Nephron (organoid): ENCODE data around the gene SIX3.
A peak's percentile ranks its signal among the peaks of the same experiment; 100 is the strongest.

Source experiments
- H3K27ac Mint-ChIP-seq, 3 experiments: 2 replicates each; pipeline ENCODE4 v1.8.0; 2020; ENCODE audit warnings: mixed read lengths in 3 of 3, mild to moderate bottlenecking in 2 of 3, moderate library complexity in 1 of 3
- H3K27me3 Mint-ChIP-seq: 2 replicates; pipeline ENCODE4 v1.8.0; 2021; ENCODE audit warnings: low read depth, mild to moderate bottlenecking, moderate library complexity, mixed read lengths
- H3K36me3 Mint-ChIP-seq: 2 replicates; pipeline ENCODE4 v1.8.0; 2020; ENCODE audit warnings: low read depth, mixed read lengths
- H3K4me1 Mint-ChIP-seq: 2 replicates; pipeline ENCODE4 v1.8.0; 2020; ENCODE audit warnings: mixed read lengths
- H3K4me3 Mint-ChIP-seq, 3 experiments: 2 replicates each; pipeline ENCODE4 v1.8.0; 2020; ENCODE audit warnings: mild to moderate bottlenecking in 3 of 3, mixed read lengths in 3 of 3, moderate library complexity in 2 of 3
- H3K9me3 Mint-ChIP-seq: 2 replicates; pipeline ENCODE4 v1.8.0; 2020; ENCODE audit warnings: mixed read lengths
- TF ChIP-seq, protein P1 (sequence below), 3 experiments: fragments of 200-600 bp; sonication (generic); IDR thresholded peaks; one replicate each; pipeline ENCODE4 v1.5.0; 2021; ENCODE audit warnings: antibody characterized with exemption in 3 of 3; ENCODE audit not compliant: unreplicated experiment in 3 of 3

SIX3 gene

DNA sequence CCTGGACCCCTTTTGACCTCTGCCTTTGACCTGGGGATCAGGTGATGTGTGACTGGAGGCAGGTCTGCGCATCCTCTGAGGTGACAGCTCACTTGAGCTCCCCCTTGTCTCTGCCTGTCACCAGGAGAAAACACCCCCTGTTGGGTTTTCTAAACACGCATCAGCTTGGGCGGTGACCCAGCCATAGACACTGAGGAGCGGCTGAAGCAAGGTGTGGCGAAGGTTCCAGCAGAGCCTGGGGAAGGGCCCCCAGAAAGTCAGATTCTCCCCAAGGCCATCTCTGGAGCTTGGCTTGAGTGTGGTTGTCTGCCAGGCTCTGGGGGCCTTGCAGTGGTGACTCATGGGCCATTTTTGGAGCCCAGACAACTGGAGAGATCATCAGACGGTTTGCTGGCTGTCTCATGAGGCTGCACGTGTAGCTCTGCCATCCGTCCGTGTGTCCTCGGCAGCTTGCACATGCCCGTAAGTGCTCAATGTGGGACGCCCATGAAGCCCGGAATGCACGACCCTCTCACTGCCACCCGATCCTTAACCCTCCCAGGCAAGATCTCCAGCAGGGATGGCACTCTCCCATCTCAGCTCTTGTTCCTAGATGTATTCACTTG lies 29.4 kb downstream of the SIX3 start:
- TF ChIP-seq, protein P1, sequence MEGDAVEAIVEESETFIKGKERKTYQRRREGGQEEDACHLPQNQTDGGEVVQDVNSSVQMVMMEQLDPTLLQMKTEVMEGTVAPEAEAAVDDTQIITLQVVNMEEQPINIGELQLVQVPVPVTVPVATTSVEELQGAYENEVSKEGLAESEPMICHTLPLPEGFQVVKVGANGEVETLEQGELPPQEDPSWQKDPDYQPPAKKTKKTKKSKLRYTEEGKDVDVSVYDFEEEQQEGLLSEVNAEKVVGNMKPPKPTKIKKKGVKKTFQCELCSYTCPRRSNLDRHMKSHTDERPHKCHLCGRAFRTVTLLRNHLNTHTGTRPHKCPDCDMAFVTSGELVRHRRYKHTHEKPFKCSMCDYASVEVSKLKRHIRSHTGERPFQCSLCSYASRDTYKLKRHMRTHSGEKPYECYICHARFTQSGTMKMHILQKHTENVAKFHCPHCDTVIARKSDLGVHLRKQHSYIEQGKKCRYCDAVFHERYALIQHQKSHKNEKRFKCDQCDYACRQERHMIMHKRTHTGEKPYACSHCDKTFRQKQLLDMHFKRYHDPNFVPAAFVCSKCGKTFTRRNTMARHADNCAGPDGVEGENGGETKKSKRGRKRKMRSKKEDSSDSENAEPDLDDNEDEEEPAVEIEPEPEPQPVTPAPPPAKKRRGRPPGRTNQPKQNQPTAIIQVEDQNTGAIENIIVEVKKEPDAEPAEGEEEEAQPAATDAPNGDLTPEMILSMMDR (IDR thresholded peaks at IDR 0.05; ENCODE audit: unreplicated experiment in 3 of 3) = no peak
- Mint-ChIP-seq H3K9me3 (no peaks in the 10 kb centered on the region), H3K4me1 (no peaks in the 10 kb centered on the region), H3K36me3 (no peaks in the 10 kb centered on the region), H3K4me3 (no peak overlapping the region), H3K27ac (no peak overlapping the region), H3K27me3 (peaks cover 39% of the 10 kb centered on the region)

DNA sequence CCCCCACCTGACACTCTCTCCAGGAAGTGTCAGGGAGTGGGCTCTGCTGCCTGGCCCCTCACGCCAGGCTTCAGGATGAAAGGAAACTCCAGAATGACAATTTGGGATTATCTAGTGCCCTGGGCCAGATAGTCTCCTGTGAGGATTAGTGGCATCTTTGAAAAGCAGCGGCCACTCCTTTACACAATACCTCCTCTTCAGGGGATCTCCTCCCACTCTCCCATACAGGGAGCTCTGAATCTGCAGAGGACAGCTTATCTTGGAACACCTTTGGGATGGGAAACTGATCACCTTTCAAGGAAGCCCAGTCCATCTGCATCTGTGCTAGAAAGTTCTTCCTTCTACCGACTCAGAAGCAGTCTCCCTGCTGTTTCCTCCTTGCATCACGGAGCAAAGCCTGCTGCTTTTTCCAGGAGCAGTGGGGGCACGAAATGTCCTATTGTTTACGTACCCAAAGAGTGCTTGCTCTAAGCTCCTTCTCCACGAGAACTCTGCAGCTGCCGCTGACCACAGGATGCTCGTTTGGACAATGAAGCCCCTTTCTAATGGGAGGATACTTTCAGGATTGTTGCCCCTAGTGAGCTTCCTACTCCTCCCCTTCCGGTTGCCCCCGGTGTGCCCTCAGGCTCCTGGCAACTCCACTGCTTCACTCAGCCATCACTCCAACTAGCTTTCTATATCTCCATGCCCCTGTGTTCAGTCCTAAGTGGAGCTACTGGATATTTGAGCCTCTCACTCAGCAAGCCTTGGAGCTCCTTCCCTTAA lies 31.5 kb downstream of the SIX3 start:
- Mint-ChIP-seq H3K4me1 (no peaks in the 10 kb centered on the region), H3K27me3 (peaks cover 41% of the 10 kb centered on the region), H3K36me3 (no peaks in the 10 kb centered on the region), H3K27ac (no peak overlapping the region), H3K4me3 (peak overlapping the region in 1 of 3 experiments; percentile 29), H3K9me3 (no peaks in the 10 kb centered on the region)
- TF ChIP-seq, protein P1 (IDR thresholded peaks at IDR 0.05; ENCODE audit: unreplicated experiment in 3 of 3) = no peak

DNA sequence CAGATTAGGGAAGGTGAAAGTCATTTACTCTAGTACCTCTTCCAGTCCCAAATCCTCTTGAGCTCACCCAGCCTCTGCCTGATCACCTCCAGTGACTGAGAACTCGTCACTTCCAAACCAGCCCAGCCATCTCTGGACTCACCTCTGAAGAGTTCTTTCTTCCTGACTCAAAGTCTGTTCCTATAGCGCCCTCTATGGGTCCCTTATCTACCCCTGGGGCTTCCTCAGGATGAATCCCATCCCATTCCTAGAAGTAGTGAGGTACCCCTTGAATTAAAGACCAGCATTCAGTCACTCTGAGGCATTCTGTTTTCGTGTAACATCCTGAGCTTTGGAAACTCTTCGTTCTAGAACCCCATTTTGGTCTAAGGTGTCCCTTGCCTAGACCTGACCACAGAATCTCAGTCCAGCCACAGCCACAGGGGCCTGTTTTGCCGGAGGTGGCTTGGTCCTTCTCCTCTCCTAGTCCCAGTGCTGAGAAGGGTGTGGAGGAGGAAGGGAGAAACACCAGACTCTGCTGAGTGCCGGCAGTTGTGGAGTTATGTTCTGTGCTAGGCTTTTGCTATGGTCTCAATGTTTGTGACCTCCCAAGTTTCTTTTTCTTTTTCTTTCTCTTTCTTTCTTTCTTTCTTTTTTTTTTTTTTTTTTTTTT lies 32.7 kb downstream of the SIX3 start:
- H3K9me3 Mint-ChIP-seq = no peaks in the 10 kb centered on the region

DNA sequence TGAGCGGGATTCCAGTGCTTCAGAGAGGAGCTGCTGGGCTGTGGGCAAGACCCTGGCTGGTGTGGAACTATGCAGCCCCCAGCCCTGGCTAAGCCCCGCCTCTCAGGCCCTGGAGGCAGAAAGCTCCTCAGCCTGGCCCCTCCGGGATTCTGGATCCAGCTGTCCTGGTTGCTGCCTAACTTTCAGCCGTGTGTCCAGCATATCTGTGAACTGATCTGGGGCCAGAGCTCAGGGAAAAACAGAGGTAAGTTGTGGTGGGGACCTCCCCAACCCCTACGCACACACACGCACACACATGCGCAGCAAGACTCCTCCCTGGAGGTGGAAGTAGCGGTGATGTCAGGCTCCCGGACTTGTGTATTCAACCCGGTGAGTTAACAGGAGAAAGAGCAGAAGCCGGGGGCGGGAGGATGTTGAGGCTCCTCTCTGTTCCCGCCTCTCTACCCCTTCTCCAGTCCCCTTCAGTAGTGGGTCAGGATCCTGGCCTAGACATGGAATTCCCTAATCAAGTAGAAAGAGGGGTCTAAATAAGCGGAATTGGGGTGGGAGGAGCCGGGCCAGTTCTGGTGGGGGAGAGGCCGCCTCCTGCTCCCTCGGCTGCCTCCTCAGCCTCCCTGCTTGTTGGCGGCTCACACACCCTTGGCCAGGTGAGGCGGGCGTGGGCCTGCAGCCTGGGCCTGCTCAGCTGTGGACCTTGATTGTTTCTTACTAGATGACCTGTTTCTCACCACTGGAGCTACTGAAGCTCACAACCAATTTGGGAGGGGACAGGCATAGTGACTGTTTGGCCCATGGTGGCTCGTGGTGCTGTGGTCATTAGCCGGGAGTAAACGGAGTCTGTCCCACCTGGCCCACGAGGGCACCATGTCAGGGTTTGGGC lies 34.3 kb downstream of the SIX3 start:
- Mint-ChIP-seq H3K36me3 (no peaks in the 10 kb centered on the region), H3K27ac (no peak overlapping the region), H3K27me3 (peaks cover 37% of the 10 kb centered on the region), H3K4me3 (no peak overlapping the region), H3K4me1 (no peaks in the 10 kb centered on the region), H3K9me3 (no peaks in the 10 kb centered on the region)
- TF ChIP-seq, protein P1 (IDR thresholded peaks at IDR 0.05; ENCODE audit: unreplicated experiment in 3 of 3) = no peak

More for the DNA sequence above, 32.7 kb downstream of the SIX3 start:
- TF ChIP-seq, protein P1 (IDR thresholded peaks at IDR 0.05; ENCODE audit: unreplicated experiment in 3 of 3) = no peak
- no peaks in the 10 kb centered on the region for H3K4me1 Mint-ChIP-seq
- no peaks in the 10 kb centered on the region for H3K36me3 Mint-ChIP-seq
- H3K27me3 Mint-ChIP-seq = peaks cover 44% of the 10 kb centered on the region
- H3K27ac Mint-ChIP-seq = no peak overlapping the region
- H3K4me3 Mint-ChIP-seq = no peak overlapping the region

DNA sequence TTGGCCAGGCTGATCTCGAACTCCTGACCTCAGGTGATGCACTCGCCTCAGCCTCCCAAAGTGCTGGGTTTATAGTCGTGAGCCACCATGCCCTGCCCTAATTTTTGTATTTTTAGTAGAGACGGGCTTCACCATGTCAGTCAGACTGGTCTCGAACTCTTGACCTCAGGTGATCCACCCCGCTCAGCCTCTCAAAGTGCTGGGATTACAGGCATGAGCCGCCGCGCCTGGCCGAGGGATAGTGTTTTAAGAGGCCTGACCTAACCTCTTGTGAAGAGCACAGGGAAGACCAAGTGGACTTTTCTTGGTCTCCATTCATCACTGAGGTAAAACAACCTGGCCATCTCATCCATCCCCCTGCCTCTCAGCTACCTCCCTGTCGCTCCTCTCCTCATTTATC lies 38.1 kb downstream of the SIX3 start:
- H3K4me3 Mint-ChIP-seq = no peak overlapping the region
- peaks cover 23% of the 10 kb centered on the region for H3K27me3 Mint-ChIP-seq
- no peak overlapping the region for H3K27ac Mint-ChIP-seq
- no peaks in the 10 kb centered on the region for H3K9me3 Mint-ChIP-seq
- no peaks in the 10 kb centered on the region for H3K4me1 Mint-ChIP-seq
- no peaks in the 10 kb centered on the region for H3K36me3 Mint-ChIP-seq
- TF ChIP-seq, protein P1 (IDR thresholded peaks at IDR 0.05; ENCODE audit: unreplicated experiment in 3 of 3) = no peak
